Endothelial cell of umbilical vein (primary cell): ENCODE measurements around the gene ZNF366. TPM values are rescaled to one million over a fixed set of nuclear protein-coding genes. Genes with fewer than 3 reads are reported as not detected.

Experiments used
- BruUV-seq: library from RNA; stranded (reverse); fragments of 400-500 nt; replicated peaks from 2 replicates; lab custom pipeline; 2021; lab: Mats Ljungman, UMichigan
- CTCF ChIA-PET: fragments of 300-600, 350-600 bp; sonication (Branson Sonifier 250); formaldehyde crosslinking; loops from one replicate; lab custom pipeline; 2021; ENCODE audit warnings: antibody characterized with exemption, inconsistent platforms; lab: Charles Lee
- POLR2A ChIA-PET: fragments of 300-600, 350-600 bp; sonication (Branson Sonifier 250); formaldehyde crosslinking; loops from one replicate; lab custom pipeline; 2021; ENCODE audit warnings: antibody characterized with exemption, inconsistent platforms; lab: Charles Lee
- DNase-seq: peaks from one replicate; pipeline ENCODE4 v3.0.0-alpha.2; 2011; ENCODE audit warnings: low read depth, low spot score
- FAIRE-seq: peaks from 2 replicates; lab custom pipeline; 2011; peaks lifted over from hg19 to GRCh38; lab: Jason Lieb, UNC
- H2AFZ ChIP-seq: 2 replicates; pipeline ENCODE4 v1.6.0; 2012; ENCODE audit warnings: low read depth, low read length, control low read depth, inconsistent platforms
- H3K27ac ChIP-seq: 2 replicates; pipeline ENCODE4 v1.5.1; 2011; ENCODE audit warnings: low read depth, mild to moderate bottlenecking, control low read depth, low read length, moderate library complexity; ENCODE audit not compliant: insufficient read depth
- H3K27me3 ChIP-seq, 2 experiments: 2 replicates each; pipeline versions ENCODE4 v1.6.0 to v1.6.1; 2011; ENCODE audit warnings: low read length in 2 of 2, mixed read lengths in 1 of 2; ENCODE audit not compliant: control insufficient read depth in 2 of 2, insufficient read depth in 2 of 2
- H3K36me3 ChIP-seq, 2 experiments: 2 replicates in 1 of 2; 3 replicates in 1 of 2; pipeline ENCODE4 v1.5.1; 2011; ENCODE audit warnings: low read length in 2 of 2, mild to moderate bottlenecking in 1 of 2, moderate library complexity in 1 of 2; ENCODE audit not compliant: control insufficient read depth in 2 of 2, insufficient read depth in 2 of 2; ENCODE audit errors: extremely low read depth in 1 of 2
- H3K4me1 ChIP-seq: 3 replicates; pipeline ENCODE4 v1.5.1; 2011; ENCODE audit warnings: mild to moderate bottlenecking, low read length; ENCODE audit not compliant: control insufficient read depth, insufficient read depth; ENCODE audit errors: extremely low read depth
- H3K4me2 ChIP-seq: 2 replicates; pipeline ENCODE4 v1.6.1; 2011; ENCODE audit warnings: low read length, control low read depth, mixed read lengths; ENCODE audit not compliant: insufficient read depth
- H3K4me3 ChIP-seq, 3 experiments: fragments of 200-600 bp in 1 of 3; sonication (generic), shearing (Covaris generic) in 1 of 3; replicated peaks in 1 of 3; 2 replicates each; pipeline ENCODE4 v1.5.1; 2011 to 2016; ENCODE audit warnings: control low read depth in 3 of 3, low read length in 3 of 3, mild to moderate bottlenecking in 2 of 3, inconsistent platforms in 1 of 3, low read depth in 1 of 3, moderate library complexity in 1 of 3; ENCODE audit not compliant: insufficient read depth in 1 of 3
- H3K79me2 ChIP-seq: 2 replicates; pipeline ENCODE4 v1.6.0; 2012; ENCODE audit warnings: low read length, inconsistent platforms; ENCODE audit not compliant: control insufficient read depth, insufficient read depth
- H3K9ac ChIP-seq: replicated peaks from 2 replicates; pipeline ENCODE3; 2011; ENCODE audit warnings: low read length, control low read depth; ENCODE audit not compliant: insufficient read depth; ENCODE audit errors: extremely low read depth
- H3K9me1 ChIP-seq: replicated peaks from 3 replicates; pipeline ENCODE4 v1.6.0; 2011; ENCODE audit warnings: mild to moderate bottlenecking, low read length; ENCODE audit not compliant: control insufficient read depth, insufficient read depth; ENCODE audit errors: extremely low read depth
- H3K9me3 ChIP-seq: replicated peaks from 2 replicates; pipeline ENCODE4 v1.5.1; 2012; ENCODE audit warnings: low read length, inconsistent platforms; ENCODE audit not compliant: control insufficient read depth, insufficient read depth
- H4K20me1 ChIP-seq: replicated peaks from 2 replicates; pipeline ENCODE3; 2011; ENCODE audit warnings: mild to moderate bottlenecking, low read length; ENCODE audit not compliant: control insufficient read depth, insufficient read depth; ENCODE audit errors: extremely low read depth
- EZH2 ChIP-seq: IDR thresholded peaks from 2 replicates; pipeline ENCODE4 v1.6.1; 2012; ENCODE audit warnings: borderline replicate concordance, low read depth, mild to moderate bottlenecking, moderate library complexity, low read length, inconsistent platforms; ENCODE audit not compliant: severe bottlenecking
- FOS ChIP-seq: IDR thresholded peaks from 2 replicates; pipeline ENCODE4 v1.6.1; 2011; ENCODE audit warnings: mild to moderate bottlenecking, low read length, moderate library complexity, borderline replicate concordance; ENCODE audit not compliant: insufficient read depth
- GATA2 ChIP-seq: IDR thresholded peaks from 2 replicates; pipeline ENCODE4 v1.7.0; 2011; ENCODE audit warnings: low read depth, mild to moderate bottlenecking, moderate library complexity, mixed read lengths, low read length; ENCODE audit not compliant: insufficient read length, insufficient read depth
- JUN ChIP-seq: IDR thresholded peaks from 2 replicates; pipeline ENCODE4 v1.6.1; 2011; ENCODE audit warnings: borderline replicate concordance, low read depth; ENCODE audit not compliant: insufficient read length, insufficient read depth
- MYC ChIP-seq: IDR thresholded peaks from one replicate; pipeline ENCODE4 v1.6.1; 2011; ENCODE audit warnings: mild to moderate bottlenecking, low read depth, low read length
- POLR2A ChIP-seq: IDR thresholded peaks from 2 replicates; pipeline ENCODE4 v1.6.1; 2012; ENCODE audit warnings: low read depth, mild to moderate bottlenecking, control low read depth, low read length
- POLR2AphosphoS5 ChIP-seq: IDR thresholded peaks from 2 replicates; pipeline ENCODE4 v1.6.1; 2012; ENCODE audit warnings: low read depth, mild to moderate bottlenecking, control low read depth, low read length, moderate library complexity; ENCODE audit not compliant: insufficient read depth
- dilution Hi-C: fragments of 300-500 bp; cut with MboI; formaldehyde crosslinking; loops from one replicate; pipeline ENCODE4 v1.15.0; 2019; ENCODE audit warnings: low sequenced_read_pairs; ENCODE audit not compliant: extremely low pct_ligation_motif_present
- intact Hi-C: fragments of 100-400 bp; cut with micrococcal nuclease; formaldehyde crosslinking; loops from one replicate; pipeline ENCODE4 v1.10.0; 2022
- polyA plus RNA-seq, 4 experiments: library from polyadenylated mRNA; depleted of rRNA in 3 of 4; stranded (reverse) in 3 of 4; unstranded in 1 of 4; fragments of >200 nt; gene quantifications; 2 replicates each; pipeline versions ENCODE4 v1.2.1 to v1.2.3, GENCODE V29; 2011 to 2012; ENCODE audit warnings: missing spikeins in 1 of 4
- total RNA-seq: library from RNA; stranded (reverse); gene quantifications from 2 replicates; pipeline ENCODE4 v1.2.3, GENCODE V29; 2021
- TF ChIP-seq, protein P1 (sequence below): IDR thresholded peaks from 2 replicates; pipeline ENCODE4 v1.6.1; 2011; ENCODE audit not compliant: insufficient read depth, insufficient read length
- TF ChIP-seq, protein P2 (sequence below), 2 donors: IDR thresholded peaks; 1 replicate in 1 of 2; 2 replicates in 1 of 2; pipeline ENCODE4 v1.5.1; 2011; ENCODE audit warnings: low read length in 2 of 2, mild to moderate bottlenecking in 2 of 2, moderate library complexity in 2 of 2, control low read depth in 1 of 2, inconsistent platforms in 1 of 2, low read depth in 1 of 2; ENCODE audit not compliant: insufficient read depth in 1 of 2; ENCODE audit errors: extremely low read depth in 1 of 2

The ZNF366 gene
- total and polyA plus RNA-seq, 2 donors (not counting 3 experiments of a cell fraction or from before 2014, with no cell fraction given) = 1.3 to 4.1 TPM

DNA sequence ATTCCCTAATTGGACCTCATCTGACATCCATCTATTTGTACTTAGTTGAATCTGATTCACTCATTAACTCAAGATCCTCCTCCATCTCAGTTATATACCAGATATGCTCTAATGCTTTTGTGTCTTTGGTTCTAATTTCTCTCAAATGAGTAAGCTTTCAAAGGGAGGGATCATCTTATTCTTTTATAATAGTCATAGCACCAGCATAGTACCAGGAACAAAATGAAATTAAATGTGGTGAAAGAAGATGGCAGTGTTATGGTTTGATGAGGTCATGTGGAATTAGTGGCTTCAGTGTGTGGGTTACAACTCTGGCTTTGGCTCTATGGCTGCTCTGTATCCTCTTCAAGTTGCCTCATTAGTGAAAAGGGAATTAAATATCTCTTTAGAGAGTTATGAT is 32.5 kb upstream of the ZNF366 start:
- Histone ChIP-seq H2AFZ (peak overlapping the region; percentile 19), H4K20me1 (no peaks in the 10 kb centered on the region), H3K27me3 (no peaks in the 10 kb centered on the region), H3K4me1 (no peaks in the 10 kb centered on the region), H3K4me3 (no peak overlapping the region), H3K36me3 (no peaks in the 10 kb centered on the region), H3K9ac (no peak overlapping the region), H3K79me2 (no peaks in the 10 kb centered on the region), H3K9me3 (no peaks in the 10 kb centered on the region), H3K27ac (no peak overlapping the region), H3K9me1 (no peaks in the 10 kb centered on the region), H3K4me2 (no peak overlapping the region)
- TF ChIP-seq MYC (no peak), FOS (no peak), GATA2 (no peak), POLR2AphosphoS5 (no peak), EZH2 (no peak), POLR2A (no peak), JUN (no peak)
- TF ChIP-seq, protein P1, sequence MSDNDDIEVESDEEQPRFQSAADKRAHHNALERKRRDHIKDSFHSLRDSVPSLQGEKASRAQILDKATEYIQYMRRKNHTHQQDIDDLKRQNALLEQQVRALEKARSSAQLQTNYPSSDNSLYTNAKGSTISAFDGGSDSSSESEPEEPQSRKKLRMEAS = no peak
- TF ChIP-seq, protein P2, sequence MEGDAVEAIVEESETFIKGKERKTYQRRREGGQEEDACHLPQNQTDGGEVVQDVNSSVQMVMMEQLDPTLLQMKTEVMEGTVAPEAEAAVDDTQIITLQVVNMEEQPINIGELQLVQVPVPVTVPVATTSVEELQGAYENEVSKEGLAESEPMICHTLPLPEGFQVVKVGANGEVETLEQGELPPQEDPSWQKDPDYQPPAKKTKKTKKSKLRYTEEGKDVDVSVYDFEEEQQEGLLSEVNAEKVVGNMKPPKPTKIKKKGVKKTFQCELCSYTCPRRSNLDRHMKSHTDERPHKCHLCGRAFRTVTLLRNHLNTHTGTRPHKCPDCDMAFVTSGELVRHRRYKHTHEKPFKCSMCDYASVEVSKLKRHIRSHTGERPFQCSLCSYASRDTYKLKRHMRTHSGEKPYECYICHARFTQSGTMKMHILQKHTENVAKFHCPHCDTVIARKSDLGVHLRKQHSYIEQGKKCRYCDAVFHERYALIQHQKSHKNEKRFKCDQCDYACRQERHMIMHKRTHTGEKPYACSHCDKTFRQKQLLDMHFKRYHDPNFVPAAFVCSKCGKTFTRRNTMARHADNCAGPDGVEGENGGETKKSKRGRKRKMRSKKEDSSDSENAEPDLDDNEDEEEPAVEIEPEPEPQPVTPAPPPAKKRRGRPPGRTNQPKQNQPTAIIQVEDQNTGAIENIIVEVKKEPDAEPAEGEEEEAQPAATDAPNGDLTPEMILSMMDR (IDR thresholded peaks at IDR 0.05; ENCODE audit: extremely low read depth in 1 of 2, insufficient read depth in 1 of 2, low read depth in 1 of 2, low read length in 2 of 2) = no peak
- POLR2A ChIA-PET = no interaction called here
- BruUV-seq = no TSS peak
- FAIRE-seq (no peak), DNase-seq (no peak)
- CTCF ChIA-PET = no interaction called here
- intact Hi-C loops = no loop called here
- dilution Hi-C loops = no loop called here
